ENCODE measurements around the gene SUPT20HL1.
"Not testable (repeated sequence)": the region's sequence is repeated elsewhere in the genome, so short reads cannot be mapped to it uniquely, and the experiment has no call there.

Gene SUPT20HL1

GRCh38 chrX:24360272-24360671 lies at the start of gene SUPT20HL1:
TSS of gene SUPT20HL1 (plus strand) at chrX:24360639. CDS start at chrX:24362761, 2,122 bp downstream.
- no peak for DNase-seq

GRCh38 chrX:24310916-24311315 lies 49.5 kb upstream of the SUPT20HL1 start:
- not testable (repeated sequence) for DNase-seq

- DNase-seq: not testable (repeated sequence)
These were observed 48.8 kb upstream of the SUPT20HL1 start for GRCh38 chrX:24311507-24312248.

- DNase-seq: not testable (repeated sequence)
These were observed 48.2 kb upstream of the SUPT20HL1 start for GRCh38 chrX:24312249-24312607.

GRCh38 chrX:24314019-24314635 lies 46.3 kb upstream of the SUPT20HL1 start, which contains the start of gene SUPT20HL2:
TSS of gene SUPT20HL2 (minus strand) at chrX:24314069. CDS start at chrX:24313315, 754 bp downstream.
- no peak for DNase-seq

GRCh38 chrX:24316111-24316510 lies 44.3 kb upstream of the SUPT20HL1 start:
- no peak for DNase-seq

GRCh38 chrX:24317567-24317966 lies 42.9 kb upstream of the SUPT20HL1 start:
- no peak for DNase-seq

- no peak for DNase-seq
These were observed 38.6 kb upstream of the SUPT20HL1 start for GRCh38 chrX:24321741-24322395.

- no peak for DNase-seq
These were observed 35.2 kb upstream of the SUPT20HL1 start for GRCh38 chrX:24325231-24325630.

- DNase-seq: no peak
These were observed 27.6 kb upstream of the SUPT20HL1 start for GRCh38 chrX:24332878-24333277.

GRCh38 chrX:24333371-24333770 lies 27.1 kb upstream of the SUPT20HL1 start:
- no peak for DNase-seq

GRCh38 chrX:24334461-24334860 lies 26.0 kb upstream of the SUPT20HL1 start:
- DNase-seq: no peak

GRCh38 chrX:24335871-24336270 lies 24.6 kb upstream of the SUPT20HL1 start:
- DNase-seq: no peak

GRCh38 chrX:24339911-24340310 lies 20.5 kb upstream of the SUPT20HL1 start:
- no peak for DNase-seq

GRCh38 chrX:24340501-24340900 lies 19.9 kb upstream of the SUPT20HL1 start:
- no peak for DNase-seq

GRCh38 chrX:24341795-24342194 lies 18.6 kb upstream of the SUPT20HL1 start:
- DNase-seq: no peak

GRCh38 chrX:24343719-24344118 lies 16.7 kb upstream of the SUPT20HL1 start:
- DNase-seq: no peak

GRCh38 chrX:24347881-24348280 lies 12.6 kb upstream of the SUPT20HL1 start:
- DNase-seq: no peak

- no peak for DNase-seq
These were observed 10.2 kb upstream of the SUPT20HL1 start for GRCh38 chrX:24350217-24350616.

GRCh38 chrX:24355095-24355494 lies 5.3 kb upstream of the SUPT20HL1 start:
- no peak for DNase-seq

- DNase-seq: no peak
These were observed 3.3 kb upstream of the SUPT20HL1 start for GRCh38 chrX:24357106-24357505.

GRCh38 chrX:24362089-24362745 lies 1.8 kb downstream of the SUPT20HL1 start:
- not testable (repeated sequence) for DNase-seq
